H1 (cell line): ENCODE results near the gene EGFR. TPM values are rescaled to one million over a fixed set of nuclear protein-coding genes. Genes with fewer than 3 reads are reported as not detected.

Experiments used
- CTCF ChIA-PET: fragments of 300-600 bp; sonication (Branson Sonifier 250); formaldehyde crosslinking; loops from one replicate; lab custom pipeline; 2021; ENCODE audit not compliant: partially characterized antibody; lab: Charles Lee
- POLR2A ChIA-PET: fragments of 300-600 bp; sonication (Branson Sonifier 250); formaldehyde crosslinking; loops from one replicate; lab custom pipeline; 2021; ENCODE audit warnings: inconsistent platforms; ENCODE audit not compliant: partially characterized antibody; lab: Charles Lee
- DNase-seq, 2 experiments: peaks; one replicate each; pipeline versions ENCODE4 v3.0.0 to v3.0.0-alpha.2; 2010 to 2022; ENCODE audit warnings: low spot score in 2 of 2, low read depth in 1 of 2, mixed read lengths in 1 of 2
- FAIRE-seq: peaks from 2 replicates; lab custom pipeline; 2011; peaks lifted over from hg19 to GRCh38; lab: Jason Lieb, UNC
- H2AFZ ChIP-seq: 2 replicates; pipeline ENCODE4 v1.8.1; 2012; ENCODE audit warnings: low read length, inconsistent platforms
- H2AK5ac ChIP-seq: 2 replicates; pipeline ENCODE4 v1.6.1; 2013; ENCODE audit warnings: low read depth, low read length
- H2BK120ac ChIP-seq: replicated peaks from 2 replicates; pipeline ENCODE3; 2013; ENCODE audit warnings: low read depth, low read length, inconsistent platforms
- H2BK12ac ChIP-seq: 2 replicates; pipeline ENCODE4 v1.6.1; 2013; ENCODE audit warnings: low read depth, low read length
- H2BK15ac ChIP-seq: 2 replicates; pipeline ENCODE4 v1.6.1; 2013; ENCODE audit warnings: low read length
- H2BK20ac ChIP-seq: 2 replicates; pipeline ENCODE4 v1.6.1; 2013; ENCODE audit warnings: low read length
- H2BK5ac ChIP-seq: 2 replicates; pipeline ENCODE4 v1.6.1; 2013; ENCODE audit warnings: low read depth, low read length
- H3K14ac ChIP-seq: 2 replicates; pipeline ENCODE4 v1.6.1; 2013; ENCODE audit warnings: inconsistent platforms; ENCODE audit not compliant: insufficient read length
- H3K18ac ChIP-seq: 2 replicates; pipeline ENCODE4 v1.6.1; 2013; ENCODE audit warnings: low read length; ENCODE audit errors: extremely low read depth
- H3K23ac ChIP-seq: 2 replicates; pipeline ENCODE4 v1.6.1; 2013; ENCODE audit warnings: inconsistent platforms; ENCODE audit not compliant: insufficient read length
- H3K23me2 ChIP-seq: 2 replicates; pipeline ENCODE4 v1.6.1; 2013; ENCODE audit warnings: low read depth, low read length
- H3K27ac ChIP-seq: 2 replicates; pipeline ENCODE4 v1.6.1; 2011; ENCODE audit warnings: low read depth, low read length, inconsistent platforms
- H3K27me3 ChIP-seq, 4 experiments: replicated peaks in 1 of 4; 1 replicate in 1 of 4; 2 replicates in 3 of 4; pipeline versions ENCODE4 v1.6.1 to v1.8.1; 2011 to 2013; ENCODE audit warnings: low read length in 3 of 4, mild to moderate bottlenecking in 3 of 4, inconsistent platforms in 2 of 4, mixed read lengths in 2 of 4, moderate library complexity in 1 of 4; ENCODE audit not compliant: control insufficient read depth in 3 of 4, insufficient read depth in 3 of 4; ENCODE audit errors: extremely low read depth in 1 of 4
- H3K36me3 ChIP-seq, 4 experiments: 2 replicates each; pipeline versions ENCODE4 v1.6.1 to v1.8.1; 2011 to 2013; ENCODE audit warnings: mild to moderate bottlenecking in 4 of 4, low read length in 3 of 4, moderate library complexity in 2 of 4, control low read depth in 1 of 4, inconsistent platforms in 1 of 4; ENCODE audit not compliant: insufficient read depth in 4 of 4, control insufficient read depth in 2 of 4
- H3K4ac ChIP-seq: replicated peaks from 2 replicates; pipeline ENCODE3; 2013; ENCODE audit warnings: low read length, low read depth, mixed read lengths, inconsistent platforms; ENCODE audit not compliant: insufficient read length
- H3K4me1 ChIP-seq, 4 experiments: replicated peaks in 1 of 4; 1 replicate in 1 of 4; 2 replicates in 3 of 4; pipeline versions ENCODE4 v1.6.1 to v1.8.1; 2011 to 2013; ENCODE audit warnings: low read length in 3 of 4, inconsistent platforms in 2 of 4, mixed read lengths in 1 of 4; ENCODE audit not compliant: insufficient read depth in 4 of 4, control insufficient read depth in 3 of 4
- H3K4me2 ChIP-seq, 2 experiments: 2 replicates each; pipeline versions ENCODE4 v1.6.1 to v1.8.1; 2011 to 2013; ENCODE audit warnings: low read depth in 2 of 2, low read length in 2 of 2, control low read depth in 1 of 2, inconsistent platforms in 1 of 2, mild to moderate bottlenecking in 1 of 2; ENCODE audit not compliant: insufficient read depth in 1 of 2
- H3K4me3 ChIP-seq, 4 experiments: fragments of 200-600, 300-600 bp in 1 of 4; sonication (generic), shearing (Covaris generic), sonication (Bioruptor Twin) in 1 of 4; 2 replicates each; pipeline versions ENCODE4 v1.5.1 to v1.8.1; 2011 to 2016; ENCODE audit warnings: low read length in 4 of 4, low read depth in 3 of 4, control low read depth in 2 of 4, inconsistent platforms in 2 of 4, mild to moderate bottlenecking in 2 of 4, mixed read lengths in 1 of 4, moderate library complexity in 1 of 4; ENCODE audit not compliant: insufficient read depth in 2 of 4; ENCODE audit errors: extremely low read depth in 1 of 4
- H3K56ac ChIP-seq: replicated peaks from 2 replicates; pipeline ENCODE3; 2013; ENCODE audit warnings: low read depth, mild to moderate bottlenecking, mixed read lengths, low read length, inconsistent platforms; ENCODE audit not compliant: insufficient read length
- H3K79me1 ChIP-seq: 2 replicates; pipeline ENCODE4 v1.6.1; 2013; ENCODE audit warnings: low read depth, low read length, control low read depth
- H3K79me2 ChIP-seq, 2 experiments: 2 replicates each; pipeline versions ENCODE4 v1.6.1 to v1.8.1; 2012 to 2013; ENCODE audit warnings: low read length in 2 of 2, mild to moderate bottlenecking in 2 of 2, inconsistent platforms in 1 of 2; ENCODE audit not compliant: insufficient read depth in 2 of 2, control insufficient read depth in 1 of 2
- H3K9ac ChIP-seq, 4 experiments: replicated peaks in 1 of 4; 1 replicate in 1 of 4; 2 replicates in 3 of 4; pipeline versions ENCODE4 v1.6.1 to v1.8.1; 2011 to 2013; ENCODE audit warnings: low read depth in 3 of 4, low read length in 3 of 4, control low read depth in 2 of 4, mild to moderate bottlenecking in 2 of 4, moderate library complexity in 2 of 4, inconsistent platforms in 1 of 4; ENCODE audit errors: extremely low read depth in 1 of 4
- H3K9me3 ChIP-seq, 2 experiments: 2 replicates each; pipeline versions ENCODE4 v1.6.1 to v1.8.1; 2012 to 2013; ENCODE audit warnings: mild to moderate bottlenecking in 2 of 2, moderate library complexity in 2 of 2, control low read depth in 1 of 2, inconsistent platforms in 1 of 2, low read depth in 1 of 2, low read length in 1 of 2, mixed read lengths in 1 of 2; ENCODE audit not compliant: insufficient read depth in 2 of 2
- H4K20me1 ChIP-seq, 2 experiments: replicated peaks in 1 of 2; 2 replicates each; pipeline versions ENCODE3 to v1.8.1; 2011 to 2013; ENCODE audit warnings: inconsistent platforms in 2 of 2, low read length in 2 of 2, mild to moderate bottlenecking in 1 of 2; ENCODE audit not compliant: insufficient read depth in 2 of 2, control insufficient read depth in 1 of 2
- H4K5ac ChIP-seq: 2 replicates; pipeline ENCODE4 v1.6.1; 2013; ENCODE audit warnings: low read length, low read depth, mixed read lengths, inconsistent platforms; ENCODE audit not compliant: insufficient read length
- H4K8ac ChIP-seq: 2 replicates; pipeline ENCODE4 v1.8.0; 2013; ENCODE audit warnings: mild to moderate bottlenecking, moderate library complexity, low read length, inconsistent platforms; ENCODE audit not compliant: insufficient read depth; ENCODE audit errors: extremely low read depth
- H4K91ac ChIP-seq: replicated peaks from 2 replicates; pipeline ENCODE3; 2013; ENCODE audit warnings: low read length, mixed read lengths, inconsistent platforms; ENCODE audit not compliant: insufficient read length
- BACH1 ChIP-seq: IDR thresholded peaks from 2 replicates; pipeline ENCODE4 v1.6.1; 2012; ENCODE audit warnings: low read length, improper control_type of control experiment
- WGBS, 2 experiments: shearing (Covaris generic) in 1 of 2; methylation state at CpG; one replicate each; pipeline versions ENCODE4 v1.1.6 to v1.1.7; 2013 to 2015; ENCODE audit warnings: low lambda C conversion rate in 2 of 2, mixed read lengths in 2 of 2, inconsistent platforms in 1 of 2, low coverage in 1 of 2, missing lambda C conversion rate in 1 of 2; ENCODE audit not compliant: insufficient replicate concordance in 2 of 2, insufficient coverage in 1 of 2, insufficient read length in 1 of 2; ENCODE audit errors: extremely low coverage in 1 of 2, missing lambda C conversion rate in 1 of 2; 5-methylcytosine and 5-hydroxymethylcytosine counted together
- polyA plus RNA-seq, 7 experiments: library from polyadenylated mRNA; depleted of rRNA in 3 of 7; stranded (reverse) in 5 of 7; unstranded in 2 of 7; fragments of >200 nt in 5 of 7; fragments of 200-250 nt in 2 of 7; gene quantifications; 1 replicate in 5 of 7; 2 replicates in 1 of 7; 4 replicates in 1 of 7; pipeline versions ENCODE4 v1.2.1 to v1.2.3, GENCODE V29; 2011 to 2013; ENCODE audit warnings: missing spikeins in 2 of 7, mixed read lengths in 2 of 7
- total RNA-seq: library from RNA; stranded (reverse); fragmentation: NEBNext Ultra II Directional; extraction: Animal tissue kit (Norgen Biotek cat#: 25700); gene quantifications from 2 replicates; pipeline ENCODE4 v1.2.1, GENCODE V29; 2021

The EGFR gene
- total and polyA plus RNA-seq, 2 of the 8 experiments (the other 6 are each of a cell fraction or from before 2014, with no cell fraction given) = 1.9 to 5.8 TPM

DNA sequence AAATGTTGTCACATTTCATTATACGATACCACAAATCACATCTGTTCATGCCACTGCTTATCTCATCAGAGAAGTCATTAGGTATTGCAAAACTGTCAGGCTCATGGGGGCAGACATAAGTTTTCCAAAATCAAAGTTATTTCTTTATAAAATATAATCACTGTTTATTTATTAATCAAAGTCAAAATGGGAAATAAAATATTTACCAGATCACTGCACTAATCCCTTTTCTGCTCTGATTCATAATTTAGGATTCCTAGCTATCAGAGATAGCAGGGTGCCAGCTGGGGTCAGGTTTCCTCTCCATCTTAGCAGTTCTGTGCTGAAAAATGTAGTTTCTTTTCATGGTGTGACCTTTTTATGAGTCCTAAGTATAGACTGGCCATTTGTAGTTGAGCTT lies 228.6 kb downstream of the EGFR start:
- H2BK5ac ChIP-seq = no peak overlapping the region
- H3K23ac ChIP-seq = no peak overlapping the region
- no peaks in the 10 kb centered on the region for H3K23me2 ChIP-seq
- H3K56ac ChIP-seq = no peak overlapping the region
- H4K91ac ChIP-seq = no peak overlapping the region
- H3K27me3 ChIP-seq = peaks cover 0 to 3% (median 0%) of the 10 kb centered on the region in 4 experiments; a peak in 1 of 7 replicates
- H3K36me3 ChIP-seq = no peaks in the 10 kb centered on the region
- no peak overlapping the region for H4K8ac ChIP-seq
- H2BK15ac ChIP-seq = no peak overlapping the region
- H2BK12ac ChIP-seq = no peak overlapping the region
- H4K20me1 ChIP-seq = no peaks in the 10 kb centered on the region
- no peak overlapping the region for H2BK20ac ChIP-seq
- ChIA-PET CTCF (interaction anchor here (1.0 to 1.2 kb wide), 2 partner anchors 8 to 473 kb away, joined by 3 read pairs; no protein-coding TSS in a partner anchor), POLR2A (no interaction called here)
- H2AFZ ChIP-seq = no peak overlapping the region
- H3K9me3 ChIP-seq = no peaks in the 10 kb centered on the region
- no peak overlapping the region for H3K18ac ChIP-seq
- no peak overlapping the region for H3K4me3 ChIP-seq
- no peaks in the 10 kb centered on the region for H3K79me1 ChIP-seq
- H3K9ac ChIP-seq = no peak overlapping the region
- no peak for TF ChIP-seq BACH1
- H2AK5ac ChIP-seq = no peak overlapping the region
- no peak overlapping the region for H2BK120ac ChIP-seq
- no peak overlapping the region for H3K4me2 ChIP-seq
- DNase-seq (no peak), FAIRE-seq (no peak)
- no peak overlapping the region for H3K4ac ChIP-seq
- WGBS, 2 experiments = 96% methylated on average over 1 of the region's 1 CpG; no CpG with 5 or more reads in 1 of the 2 experiments
- no peak overlapping the region for H4K5ac ChIP-seq
- no peak overlapping the region for H3K14ac ChIP-seq
- H3K27ac ChIP-seq = no peak overlapping the region
- no peaks in the 10 kb centered on the region for H3K4me1 ChIP-seq
- H3K79me2 ChIP-seq = no peaks in the 10 kb centered on the region
